HepG2 (cell line): Measurements from ENCODE around the gene FAM50A. TPM values are rescaled to one million over a fixed set of nuclear protein-coding genes. Genes with fewer than 3 reads are reported as not detected.
A peak's percentile ranks its signal among the peaks of the same experiment; 100 is the strongest.

Experiments
- ARID5B ChIP-seq: IDR thresholded peaks from 2 replicates; pipeline ENCODE4 v1.4.0; 2020; ENCODE audit warnings: mild to moderate bottlenecking, missing genetic modification reagents
- FOXA1 ChIP-seq, 2 experiments: fragments of 450-650 bp in 1 of 2; sonication (generic) in 1 of 2; formaldehyde crosslinking in 1 of 2; IDR thresholded peaks; 2 replicates each; pipeline versions ENCODE4 v1.4.0 to v1.6.1; 2016 to 2020; ENCODE audit warnings: missing genetic modification reagents in 1 of 2
- NR3C1 ChIP-seq: sonication (generic); formaldehyde crosslinking; IDR thresholded peaks from 2 replicates; pipeline ENCODE4 v1.4.0; 2020; ENCODE audit warnings: missing genetic modification reagents
- PBX2 ChIP-seq: IDR thresholded peaks from 2 replicates; pipeline ENCODE4 v1.6.1; 2016; ENCODE audit warnings: control low read depth
- ZBTB25 ChIP-seq: IDR thresholded peaks from 2 replicates; pipeline ENCODE4 v1.6.1; 2018; ENCODE audit warnings: missing genetic modification reagents
- polyA plus RNA-seq, 8 experiments: library from polyadenylated mRNA; depleted of rRNA in 3 of 8; stranded (reverse) in 7 of 8; unstranded in 1 of 8; fragments of >200 nt; fragmentation: Illumina TruSeq in 4 of 8; extraction: Trizol in 4 of 8; gene quantifications; 2 replicates each; pipeline versions ENCODE4 v1.2.1 to v1.2.3, GENCODE V29; 2011 to 2016; ENCODE audit warnings: low read depth in 4 of 8, missing spikeins in 1 of 8, mixed read lengths in 1 of 8; ENCODE audit not compliant: insufficient read depth in 1 of 8
- total RNA-seq, 5 experiments: library from RNA; depleted of rRNA; stranded (reverse); fragments of >200 nt; fragmentation: Illumina TruSeq; extraction: Trizol; gene quantifications; 2 replicates each; pipeline ENCODE4 v1.2.3, GENCODE V29; 2016; ENCODE audit warnings: low read depth in 1 of 5
- TF ChIP-seq, protein P1 (sequence below), 2 experiments: sonication (generic) in 1 of 2; formaldehyde crosslinking in 1 of 2; IDR thresholded peaks; 2 replicates each; pipeline versions ENCODE4 v1.6.1 to v1.9.0; 2014 to 2022; ENCODE audit warnings: antibody characterized with exemption in 1 of 2, borderline replicate concordance in 1 of 2, inconsistent platforms in 1 of 2, low read depth in 1 of 2, missing genetic modification reagents in 1 of 2
- TF ChIP-seq, protein P2 (sequence below): sonication (generic); formaldehyde crosslinking; IDR thresholded peaks from 2 replicates; pipeline ENCODE4 v1.4.0; 2020; ENCODE audit warnings: missing genetic modification reagents

The FAM50A gene
- total and polyA plus RNA-seq, 2 of the 13 experiments (the other 11 are each of a cell fraction or from before 2014, with no cell fraction given): 30.7 to 40.7 TPM

- TF ChIP-seq PBX2 (CRISPR knock-in tag) (peak; percentile 96), ZBTB25 (CRISPR knock-in tag) (no peak), FOXA1 (IDR thresholded peaks at IDR 0.05) (no peak), FOXA1 (CRISPR knock-in tag; IDR thresholded peaks at IDR 0.05) (no peak), NR3C1 (CRISPR knock-in tag) (no peak), ARID5B (CRISPR knock-in tag) (peak; percentile 24; the same call in 1 of the 2 replicates)
- TF ChIP-seq, protein P1, sequence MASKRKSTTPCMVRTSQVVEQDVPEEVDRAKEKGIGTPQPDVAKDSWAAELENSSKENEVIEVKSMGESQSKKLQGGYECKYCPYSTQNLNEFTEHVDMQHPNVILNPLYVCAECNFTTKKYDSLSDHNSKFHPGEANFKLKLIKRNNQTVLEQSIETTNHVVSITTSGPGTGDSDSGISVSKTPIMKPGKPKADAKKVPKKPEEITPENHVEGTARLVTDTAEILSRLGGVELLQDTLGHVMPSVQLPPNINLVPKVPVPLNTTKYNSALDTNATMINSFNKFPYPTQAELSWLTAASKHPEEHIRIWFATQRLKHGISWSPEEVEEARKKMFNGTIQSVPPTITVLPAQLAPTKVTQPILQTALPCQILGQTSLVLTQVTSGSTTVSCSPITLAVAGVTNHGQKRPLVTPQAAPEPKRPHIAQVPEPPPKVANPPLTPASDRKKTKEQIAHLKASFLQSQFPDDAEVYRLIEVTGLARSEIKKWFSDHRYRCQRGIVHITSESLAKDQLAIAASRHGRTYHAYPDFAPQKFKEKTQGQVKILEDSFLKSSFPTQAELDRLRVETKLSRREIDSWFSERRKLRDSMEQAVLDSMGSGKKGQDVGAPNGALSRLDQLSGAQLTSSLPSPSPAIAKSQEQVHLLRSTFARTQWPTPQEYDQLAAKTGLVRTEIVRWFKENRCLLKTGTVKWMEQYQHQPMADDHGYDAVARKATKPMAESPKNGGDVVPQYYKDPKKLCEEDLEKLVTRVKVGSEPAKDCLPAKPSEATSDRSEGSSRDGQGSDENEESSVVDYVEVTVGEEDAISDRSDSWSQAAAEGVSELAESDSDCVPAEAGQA (IDR thresholded peaks at IDR 0.05; ENCODE audit: low read depth): 0 out of 2 replicates have a peak, but pooled peaks have one; percentile 40
- TF ChIP-seq, protein P1 (CRISPR knock-in tag; IDR thresholded peaks at IDR 0.05; ENCODE audit: borderline replicate concordance): no peak
- TF ChIP-seq, protein P2, sequence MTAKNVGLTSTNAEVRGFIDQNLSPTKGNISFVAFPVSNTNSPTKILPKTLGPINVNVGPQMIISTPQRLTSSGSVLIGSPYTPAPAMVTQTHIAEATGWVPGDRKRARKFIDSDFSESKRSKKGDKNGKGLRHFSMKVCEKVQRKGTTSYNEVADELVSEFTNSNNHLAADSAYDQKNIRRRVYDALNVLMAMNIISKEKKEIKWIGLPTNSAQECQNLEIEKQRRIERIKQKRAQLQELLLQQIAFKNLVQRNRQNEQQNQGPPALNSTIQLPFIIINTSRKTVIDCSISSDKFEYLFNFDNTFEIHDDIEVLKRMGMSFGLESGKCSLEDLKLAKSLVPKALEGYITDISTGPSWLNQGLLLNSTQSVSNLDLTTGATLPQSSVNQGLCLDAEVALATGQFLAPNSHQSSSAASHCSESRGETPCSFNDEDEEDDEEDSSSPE (CRISPR knock-in tag): peak; percentile 58; the same call in 1 of the 2 replicates
These were observed 15.5 kb upstream of the FAM50A start, which contains the start of gene ATP6AP1 (continued) for GRCh38 chrX:154428176-154429171.
